Kidney (tissue), 14 donors: ENCODE measurements around the gene TNFSF8. TPM values are rescaled to one million over a fixed set of nuclear protein-coding genes. Genes with fewer than 3 reads are reported as not detected.

ENCODE experiments used
- DNase-seq, 5 donors: peaks; one replicate each; pipeline ENCODE4 v3.0.0-alpha.2; 2013 to 2020
- FAIRE-seq: peaks from 2 replicates; lab custom pipeline; 2012; peaks lifted over from hg19 to GRCh38; lab: Jason Lieb, UNC
- H3K27ac ChIP-seq, 2 donors: one replicate each; pipeline ENCODE4 v1.7.0; 2013; ENCODE audit warnings: low read depth in 2 of 2, low read length in 2 of 2, inconsistent platforms in 1 of 2
- H3K27me3 ChIP-seq: one replicate; pipeline ENCODE4 v1.7.1; 2013; ENCODE audit warnings: low read length, inconsistent platforms; ENCODE audit not compliant: control insufficient read depth, insufficient read depth
- H3K36me3 ChIP-seq, 3 donors: one replicate each; pipeline versions ENCODE4 v1.7.0 to v1.7.1; 2013; ENCODE audit warnings: low read length in 3 of 3, control low read depth in 1 of 3, inconsistent platforms in 1 of 3; ENCODE audit not compliant: insufficient read depth in 3 of 3, control insufficient read depth in 2 of 3
- H3K4me1 ChIP-seq, 3 donors: one replicate each; pipeline versions ENCODE4 v1.7.0 to v1.7.1; 2013; ENCODE audit warnings: low read length in 3 of 3, inconsistent platforms in 1 of 3, low read depth in 1 of 3; ENCODE audit not compliant: control insufficient read depth in 2 of 3, insufficient read depth in 2 of 3
- H3K4me3 ChIP-seq, 3 donors: one replicate each; pipeline versions ENCODE4 v1.7.0 to v1.8.1; 2013; ENCODE audit warnings: low read length in 3 of 3, control low read depth in 1 of 3, inconsistent platforms in 1 of 3
- H3K9ac ChIP-seq, 3 donors: one replicate each; pipeline versions ENCODE4 v1.7.0 to v1.7.1; 2013; ENCODE audit warnings: low read length in 3 of 3, control low read depth in 1 of 3, inconsistent platforms in 1 of 3
- H3K9me3 ChIP-seq, 3 donors: one replicate each; pipeline versions ENCODE4 v1.7.0 to v1.7.1; 2013; ENCODE audit warnings: low read length in 3 of 3, control low read depth in 1 of 3, inconsistent platforms in 1 of 3; ENCODE audit not compliant: control insufficient read depth in 2 of 3, insufficient read depth in 1 of 3
- CTCF ChIP-seq: IDR thresholded peaks from 3 replicates; pipeline ENCODE4 v1.5.1; 2012; ENCODE audit warnings: mild to moderate bottlenecking, moderate library complexity, borderline replicate concordance; ENCODE audit not compliant: insufficient read depth; ENCODE audit errors: extremely low read depth
- intact Hi-C: fragments of 100-400 bp; cut with DNase I; formaldehyde crosslinking; loops from one replicate; pipeline ENCODE4 v1.11.1; 2022
- polyA plus RNA-seq: library from polyadenylated mRNA; stranded (reverse); fragments of 350-450 nt; fragmentation: Illumina TruSeq; extraction: RNeasy Lipid Tissue Mini Kit (QIAGEN cat#74804); gene quantifications from one replicate; pipeline ENCODE4 v1.2.3, GENCODE V29; 2014; ENCODE audit warnings: low read depth, low replicate concordance; ENCODE audit not compliant: insufficient read depth
- total RNA-seq: library from RNA; stranded (reverse); fragmentation: NEBNext Ultra II Directional; extraction: Animal tissue kit (Norgen Biotek cat#: 25700); gene quantifications from one replicate; pipeline ENCODE4 v1.2.1, GENCODE V29; 2021
- donor health status: control.
- donor health status: control.
- donor health status: control.
- donor health status: control.
- donor health status: control.
- donor health status: DM: yes; HTN: yes; CAD: no.
- donor health status: Normal renal cell carcinoma (clear cell type).

TNFSF8 gene
- total and polyA plus RNA-seq, 2 donors from 2014 or later = 0.43 to 5.0 TPM

DNA sequence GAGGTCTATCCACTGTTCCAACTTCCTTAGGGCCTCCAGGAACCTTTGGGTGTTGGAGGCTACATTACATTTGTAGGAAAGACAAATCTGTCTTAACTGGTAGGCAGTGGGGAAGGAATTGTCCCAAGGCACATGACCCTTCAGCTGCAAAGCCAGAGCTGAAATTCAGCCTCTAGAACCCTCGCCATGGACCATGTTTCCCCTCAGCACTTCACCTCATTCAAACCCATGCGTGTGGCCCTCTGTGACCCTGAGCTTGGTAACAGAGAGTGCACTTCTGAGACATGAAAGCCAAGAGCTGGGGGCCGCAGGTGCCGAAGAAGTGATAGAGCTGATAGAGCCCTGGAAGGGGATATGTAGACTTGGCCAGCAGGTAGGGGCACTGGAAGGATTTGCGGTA is 17.2 kb downstream of the TNFSF8 start:
- no peak for FAIRE-seq
- Histone ChIP-seq H3K9me3 (no peaks in the 10 kb centered on the region), H3K4me1 (no peaks in the 10 kb centered on the region), H3K27me3 (no peaks in the 10 kb centered on the region), H3K9ac (no peak overlapping the region), H3K36me3 (no peaks in the 10 kb centered on the region), H3K4me3 (no peak overlapping the region), H3K27ac (no peak overlapping the region)
- no peak for TF ChIP-seq CTCF
- intact Hi-C loops = loop anchor here (10.0 kb wide), 2 partner anchors 178 to 238 kb away; no protein-coding TSS in a partner anchor
- no peak for DNase-seq

DNA sequence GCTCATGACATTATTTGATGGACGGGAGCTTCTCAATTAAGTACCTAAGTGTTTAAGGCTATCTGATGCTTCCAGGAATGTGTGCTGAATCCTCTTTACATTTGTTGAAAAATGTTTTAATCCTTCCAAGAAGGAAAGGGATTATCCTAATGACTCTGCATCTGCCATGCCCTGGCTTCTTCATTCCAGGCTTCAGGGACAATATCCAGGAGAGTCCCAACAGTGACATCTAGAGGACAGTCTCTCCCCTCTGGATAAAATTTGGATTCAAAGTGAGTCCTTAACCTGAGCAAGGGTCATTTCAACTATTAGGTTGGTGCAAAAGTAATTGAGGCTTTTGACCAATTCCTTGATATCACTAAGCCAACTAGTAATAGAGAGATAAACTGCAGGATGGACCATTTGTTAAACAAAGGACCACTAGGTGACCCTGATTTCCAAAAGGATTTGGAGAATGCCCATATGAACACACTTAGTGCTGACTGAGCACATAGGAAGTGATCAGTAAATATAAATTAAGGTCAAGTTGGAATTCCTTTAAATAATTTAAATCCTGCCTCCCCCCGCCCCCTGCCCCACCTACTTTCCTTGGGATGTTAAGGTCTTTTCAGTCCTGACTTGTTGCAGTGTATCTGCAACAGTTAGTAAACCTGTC is 19.1 kb downstream of the TNFSF8 start:
- Histone ChIP-seq H3K27ac (no peak overlapping the region), H3K27me3 (no peaks in the 10 kb centered on the region), H3K4me1 (peaks cover 0 to 3% (median 0%) of the 10 kb centered on the region in 3 donors), H3K4me3 (no peak overlapping the region), H3K9me3 (no peaks in the 10 kb centered on the region), H3K36me3 (no peaks in the 10 kb centered on the region), H3K9ac (no peak overlapping the region)
- intact Hi-C loops = loop anchor here (10.0 kb wide), 2 partner anchors 176 to 236 kb away; no protein-coding TSS in a partner anchor
- FAIRE-seq (no peak), DNase-seq (peak in 2 of 5 donors; percentile 58 to 72)
- TF ChIP-seq CTCF = peak; percentile 76

DNA sequence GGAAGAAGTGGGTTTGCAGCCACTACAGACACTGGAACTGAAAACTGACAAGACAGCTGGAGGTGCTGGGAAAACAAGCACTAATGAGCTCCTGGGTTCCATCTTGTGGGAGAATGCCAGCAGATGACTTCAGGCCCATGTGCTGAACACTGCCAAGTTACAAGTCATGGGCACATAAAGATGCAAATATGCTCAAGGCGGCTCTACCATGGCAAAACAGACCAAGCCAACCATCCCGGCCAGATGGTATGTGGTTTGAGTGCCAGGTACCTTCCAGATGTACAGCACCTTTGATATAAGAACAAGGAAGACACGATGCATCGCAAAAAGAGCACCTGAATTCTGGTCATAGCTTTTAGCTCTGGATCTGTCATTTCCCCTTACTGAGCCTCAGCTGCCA is 19.9 kb downstream of the TNFSF8 start:
- Histone ChIP-seq H3K36me3 (no peaks in the 10 kb centered on the region), H3K4me1 (peaks cover 0 to 3% (median 0%) of the 10 kb centered on the region in 3 donors), H3K9me3 (no peaks in the 10 kb centered on the region), H3K27ac (no peak overlapping the region), H3K27me3 (no peaks in the 10 kb centered on the region), H3K9ac (no peak overlapping the region), H3K4me3 (no peak overlapping the region)
- intact Hi-C loops = loop anchor here (10.0 kb wide), 2 partner anchors 176 to 236 kb away; no protein-coding TSS in a partner anchor
- TF ChIP-seq CTCF = no peak
- DNase-seq (no peak), FAIRE-seq (no peak)
